GM19240 (cell line): Measurements from ENCODE around the gene PLEKHH3.
"Not testable (repeated sequence)": the region's sequence is repeated elsewhere in the genome, so short reads cannot be mapped to it uniquely, and the experiment has no call there.

Source experiments
- DNase-seq: peaks from one replicate; pipeline ENCODE4 v3.0.0; 2011; ENCODE audit warnings: low spot score; ENCODE audit not compliant: insufficient read length

The PLEKHH3 gene

DNA sequence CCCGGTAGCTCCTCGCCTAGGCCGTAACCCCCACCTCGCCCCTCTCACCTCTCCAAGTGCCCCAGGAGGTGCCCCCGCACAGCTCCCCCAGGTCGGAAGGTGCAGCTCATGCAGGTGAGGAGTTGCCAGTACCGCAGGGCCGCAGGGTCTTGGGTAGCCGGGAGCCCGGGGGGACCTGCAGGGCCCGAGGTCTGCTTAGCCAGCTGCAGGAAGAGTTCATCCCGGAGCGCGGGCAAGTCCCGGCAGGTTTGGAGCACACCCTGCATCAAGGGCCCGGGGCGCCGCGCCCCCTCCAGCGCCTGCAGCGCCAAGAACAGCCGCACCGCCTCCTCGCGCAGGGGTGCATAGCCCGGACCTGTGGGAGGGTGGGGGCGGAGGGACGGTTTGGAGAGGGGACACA lies 4.8 kb downstream of the PLEKHH3 start:
- DNase-seq = no peak

- DNase-seq = no peak
Observed at GRCh38 chr17:42670789-42671657, 5.8 kb downstream of the PLEKHH3 start.

- no peak for DNase-seq
Observed at GRCh38 chr17:42669977-42670788, 6.6 kb downstream of the PLEKHH3 start.

- no peak for DNase-seq
Observed at GRCh38 chr17:42669705-42669976, 7.2 kb downstream of the PLEKHH3 start.

DNA sequence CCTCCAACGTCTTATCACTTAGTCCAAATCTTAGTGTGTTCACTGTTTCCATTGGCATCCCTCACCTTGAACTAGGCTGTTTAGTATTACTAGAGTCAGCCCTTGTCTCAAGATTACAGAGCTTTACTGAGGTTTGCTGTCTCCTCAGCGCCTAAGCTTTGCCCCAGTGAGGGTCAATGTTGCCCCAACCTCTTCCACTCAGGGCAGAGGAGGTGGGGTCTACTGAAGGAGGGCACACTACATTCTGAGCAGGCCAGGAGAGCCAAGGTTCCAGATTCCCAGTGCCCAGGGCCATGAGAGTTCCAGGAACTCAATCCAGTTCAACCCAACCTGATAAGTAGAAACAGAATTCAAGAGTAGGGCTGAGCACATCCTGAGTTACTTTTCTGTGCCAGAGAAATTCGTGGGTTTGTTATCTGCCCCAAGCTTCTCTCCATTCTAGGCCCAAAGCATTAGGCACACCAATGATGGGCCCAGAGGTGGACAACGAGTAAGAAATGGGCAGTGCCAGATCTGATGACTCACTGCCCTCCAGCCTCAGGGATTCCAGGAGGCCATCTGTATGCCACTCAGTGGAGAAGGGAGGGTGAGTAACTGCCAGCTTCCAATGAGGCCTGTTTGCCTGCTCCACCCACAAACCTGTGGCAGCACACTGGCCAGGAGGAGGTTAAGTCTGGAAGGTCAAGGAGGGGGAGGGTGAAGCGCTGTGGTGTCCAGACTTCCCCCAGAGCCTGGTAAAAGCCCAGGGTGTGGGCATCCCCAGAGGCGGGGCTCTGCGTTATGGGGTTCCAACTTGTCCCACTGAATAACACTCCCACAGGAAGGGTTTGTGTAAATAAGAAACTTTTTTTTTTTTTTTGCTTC lies 9.5 kb downstream of the PLEKHH3 start:
- DNase-seq = no peak

DNA sequence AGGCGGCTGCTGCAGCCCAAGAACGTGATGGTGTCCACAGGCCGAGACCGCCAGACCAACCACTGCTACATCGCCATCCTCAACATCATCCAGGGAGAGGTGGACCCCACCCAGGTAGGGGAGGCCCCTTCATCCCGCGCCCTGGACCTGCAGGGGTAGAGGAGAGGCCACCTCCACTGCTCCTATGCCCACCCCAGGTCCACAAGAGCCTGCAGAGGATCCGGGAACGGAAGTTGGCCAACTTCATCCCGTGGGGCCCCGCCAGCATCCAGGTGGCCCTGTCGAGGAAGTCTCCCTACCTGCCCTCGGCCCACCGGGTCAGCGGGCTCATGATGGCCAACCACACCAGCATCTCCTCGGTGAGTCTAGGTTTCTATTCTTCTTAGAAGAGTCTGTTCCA lies 10.7 kb downstream of the PLEKHH3 start:
- not testable (repeated sequence) for DNase-seq

- no peak for DNase-seq
Observed at GRCh38 chr17:42665581-42666001, 11.2 kb downstream of the PLEKHH3 start.

- no peak for DNase-seq
Observed at GRCh38 chr17:42660692-42661345, 16.0 kb downstream of the PLEKHH3 start.

- DNase-seq = not testable (repeated sequence)
Observed at GRCh38 chr17:42659932-42660274, 16.9 kb downstream of the PLEKHH3 start.

DNA sequence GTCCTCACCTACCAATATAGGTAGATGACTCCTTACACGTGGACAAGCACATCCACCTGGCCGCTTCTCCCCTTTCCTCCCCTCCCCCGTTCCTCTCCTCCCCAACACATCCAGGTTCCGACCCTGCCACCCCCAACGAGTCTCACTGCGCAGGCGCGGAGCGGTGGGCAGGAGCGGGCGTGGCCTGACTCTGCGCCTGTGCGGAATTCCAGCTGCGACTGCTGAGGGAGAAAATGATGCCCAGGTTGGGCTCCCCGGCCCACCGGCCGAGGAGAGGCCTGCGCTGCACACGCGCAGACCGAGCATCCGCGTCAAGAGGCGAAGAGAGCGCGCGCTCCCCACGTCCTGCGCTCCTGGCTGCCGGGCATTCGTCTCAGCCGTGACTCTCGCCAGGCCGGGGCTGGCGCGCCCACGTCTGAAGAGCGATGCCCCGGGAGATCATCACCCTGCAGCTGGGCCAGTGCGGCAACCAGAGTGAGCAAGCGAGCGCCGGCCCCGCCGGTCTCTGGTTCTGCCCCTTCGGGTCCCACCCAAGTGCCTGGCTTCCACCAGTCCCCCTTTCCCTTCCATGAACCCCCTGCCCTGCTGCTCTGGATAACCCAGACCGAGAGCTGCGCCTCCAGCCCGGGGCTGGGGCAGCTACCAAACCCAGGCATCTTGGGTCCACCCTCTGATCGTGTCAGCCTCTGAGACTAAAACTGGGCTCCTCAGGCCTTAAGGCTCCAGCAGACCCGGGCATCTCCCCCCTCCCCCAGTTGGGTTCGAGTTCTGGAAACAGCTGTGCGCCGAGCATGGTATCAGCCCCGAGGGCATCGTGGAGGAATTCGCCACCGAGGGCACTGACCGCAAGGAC lies 17.5 kb downstream of the PLEKHH3 start, which contains the start of gene TUBG2:
Gene TUBG2, plus strand, starts transcription at position 206 of the 853 bp plus-strand sequence. Its CDS starts 220 bp downstream, at position 426.
- DNase-seq = no peak

GRCh38 chr17:42657824-42658588 lies 18.8 kb downstream of the PLEKHH3 start:
- no peak for DNase-seq

DNA sequence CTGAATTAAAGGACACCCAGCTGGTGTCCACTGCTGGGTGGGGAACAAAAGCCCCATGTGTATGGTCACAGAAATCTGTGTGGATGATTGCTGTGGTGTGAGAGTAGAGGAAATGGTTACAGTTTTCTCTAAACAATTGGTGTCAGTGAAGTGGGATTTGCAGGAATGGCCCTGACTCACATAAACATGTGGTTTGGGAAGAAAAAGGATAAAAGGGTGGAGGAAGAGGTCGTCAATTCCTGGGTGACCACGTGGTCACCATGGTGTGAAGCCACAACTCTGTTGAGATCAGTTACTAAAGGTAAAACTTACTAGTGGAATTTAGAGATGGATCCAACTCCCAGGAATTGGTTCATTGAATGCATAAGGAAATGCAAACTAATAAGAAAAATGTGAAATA lies 21.3 kb downstream of the PLEKHH3 start:
- no peak for DNase-seq

DNA sequence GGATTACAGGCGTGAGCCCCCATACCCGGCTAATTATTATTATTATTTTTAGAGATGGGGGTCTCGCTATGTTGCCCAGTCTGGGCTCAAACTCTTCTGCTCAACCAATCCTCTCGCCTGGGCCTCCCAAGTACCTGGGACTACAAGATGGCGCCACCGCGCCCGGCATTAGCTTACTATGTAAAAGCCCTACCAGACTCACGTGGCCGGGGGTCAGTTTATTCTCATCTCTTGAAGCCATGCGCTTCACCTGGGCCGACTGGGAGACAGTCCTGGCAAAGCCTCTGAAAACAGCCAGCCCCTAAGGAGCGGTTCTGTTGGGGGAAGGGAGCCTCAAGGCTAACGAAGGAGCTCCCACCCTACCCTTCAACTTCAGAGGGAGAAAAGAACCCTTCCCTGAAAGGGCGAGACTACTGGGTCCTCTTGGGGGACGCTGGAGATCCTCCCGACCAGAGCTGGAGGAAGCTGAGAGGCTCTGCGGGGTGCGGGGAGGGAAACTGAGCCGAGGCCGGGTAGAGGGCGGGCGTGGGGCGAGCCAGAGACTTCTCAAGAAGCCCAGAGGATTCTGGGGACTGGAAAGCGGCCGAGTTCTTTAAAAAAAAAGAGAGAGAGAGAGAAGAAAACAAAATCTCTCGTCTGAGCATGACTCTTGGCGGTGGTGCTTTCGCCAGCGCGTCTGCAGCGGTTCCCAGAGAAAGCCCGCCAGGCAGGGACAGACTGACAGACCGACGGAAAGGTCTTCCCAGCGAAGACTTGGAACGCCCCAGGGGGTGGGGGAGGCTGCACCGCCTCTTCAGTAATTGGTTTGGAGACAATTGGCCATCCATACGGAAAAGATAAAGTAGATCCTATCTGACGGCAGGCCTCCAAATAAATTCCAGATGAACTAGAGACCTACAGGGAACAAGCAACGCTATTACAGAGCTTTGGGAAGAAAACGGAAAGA lies 23.3 kb downstream of the PLEKHH3 start:
- no peak for DNase-seq

DNA sequence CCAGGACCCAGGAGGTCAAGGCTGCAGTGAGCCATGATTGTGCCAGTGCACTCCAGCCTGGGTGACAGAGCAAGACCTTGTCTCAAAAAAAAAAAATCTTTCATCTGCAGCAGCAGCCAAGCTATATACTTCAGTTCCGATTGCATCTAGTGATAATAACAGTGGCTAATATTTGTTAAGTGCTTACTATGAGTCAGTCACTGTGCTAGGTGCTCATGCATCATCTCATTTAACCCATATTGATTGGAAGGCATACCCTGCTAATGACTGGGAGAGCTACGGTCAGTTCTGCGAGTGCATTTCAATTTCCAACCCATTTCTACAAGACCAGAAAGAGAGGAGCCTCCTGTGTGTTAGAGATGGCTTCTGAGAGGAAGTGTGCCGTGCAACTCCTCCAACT lies 25.4 kb downstream of the PLEKHH3 start:
- no peak for DNase-seq

DNA sequence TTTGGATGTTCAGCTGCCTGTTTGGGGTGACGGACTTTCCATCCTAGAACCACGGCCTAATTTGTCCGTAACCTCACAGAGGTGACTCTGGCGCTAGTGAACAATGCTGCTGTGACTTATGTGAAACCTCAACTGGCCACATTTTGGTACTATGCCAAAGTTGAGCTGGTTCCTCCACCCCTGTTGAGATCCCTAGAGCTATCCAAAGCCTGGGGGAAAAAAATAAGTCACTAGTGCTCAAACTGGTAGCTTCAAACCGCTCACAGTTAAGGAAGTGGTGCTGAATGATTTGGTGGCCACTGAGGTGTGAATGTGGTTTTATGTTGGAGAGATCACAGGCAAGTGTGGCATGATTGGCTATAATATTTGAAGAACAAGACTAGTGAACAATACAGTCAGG lies 29.0 kb downstream of the PLEKHH3 start:
- no peak for DNase-seq

DNA sequence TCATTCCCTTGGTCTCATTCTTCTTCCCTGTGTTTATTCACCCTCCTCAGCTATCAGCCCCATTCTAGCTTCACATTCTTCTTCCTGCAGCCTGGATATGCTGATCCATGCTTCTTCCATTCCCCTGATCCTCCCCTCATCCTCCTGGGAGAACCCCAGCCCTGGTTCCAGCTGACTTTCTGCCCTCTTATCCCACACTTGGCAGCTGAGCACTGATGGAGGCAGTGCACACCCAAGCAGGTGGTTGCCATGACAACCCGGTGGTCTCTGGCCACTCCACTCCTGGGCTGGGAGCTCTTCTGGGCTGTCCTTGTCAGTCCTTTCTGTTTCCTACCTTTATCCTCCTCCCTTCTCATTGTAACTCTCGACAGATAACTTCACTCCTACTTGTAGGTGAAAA lies 34.5 kb downstream of the PLEKHH3 start:
- DNase-seq = no peak

DNA sequence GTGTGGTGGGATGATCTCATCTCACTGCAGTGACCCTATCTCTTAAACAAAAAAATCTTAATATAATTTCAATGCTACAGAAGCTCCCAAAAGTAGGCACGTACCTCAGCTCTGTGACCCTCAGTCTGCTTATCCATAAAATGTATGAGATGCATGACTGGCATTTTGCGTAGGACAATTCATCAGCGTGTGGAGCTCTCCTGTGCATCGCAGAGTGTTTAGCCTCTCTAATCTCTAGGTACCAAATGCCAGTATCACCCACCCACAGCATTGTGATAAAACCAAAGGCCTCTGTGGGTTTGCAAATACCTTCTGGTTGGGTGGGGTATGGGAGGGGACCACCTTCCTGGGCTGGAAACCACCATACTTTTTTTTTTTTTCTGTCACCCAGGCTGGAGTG lies 36.7 kb downstream of the PLEKHH3 start:
- no peak for DNase-seq

DNA sequence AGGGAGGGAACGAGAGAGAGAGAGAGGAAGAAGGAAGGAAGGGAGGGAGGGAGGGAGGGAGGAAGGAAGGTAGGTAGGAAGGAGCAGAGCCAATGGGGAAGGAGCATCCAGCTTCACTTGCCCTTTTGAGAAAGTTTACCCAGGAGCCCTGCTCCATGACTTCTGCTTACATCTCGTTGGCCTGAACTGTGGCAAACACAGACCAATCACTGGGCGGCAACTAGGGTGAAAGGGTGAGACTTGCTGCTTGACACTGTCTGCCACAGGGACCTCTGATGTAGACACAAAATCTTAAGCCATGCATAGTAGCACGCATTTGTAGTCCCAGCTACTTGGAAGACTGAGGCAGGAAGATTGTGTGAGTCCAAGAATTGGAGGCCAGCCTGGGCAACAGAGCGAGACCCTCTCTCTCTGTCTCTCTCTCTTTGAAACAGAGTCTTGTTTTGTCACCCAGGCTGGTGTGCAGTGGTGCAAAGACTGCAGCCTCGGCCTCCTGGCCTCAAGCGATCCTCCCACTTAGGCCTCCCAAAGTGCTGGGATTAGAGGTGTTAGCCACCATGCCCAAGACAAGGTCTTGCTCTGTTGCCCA lies 37.2 kb downstream of the PLEKHH3 start:
- DNase-seq = no peak
